Right lobe of liver (tissue), 4 donors: ENCODE measurements around the gene TRRAP.

Experiments used
- CTCF ChIP-seq, 4 donors: fragments of 200-600 bp in 3 of 4; fragments of 450-650 bp in 1 of 4; IDR thresholded peaks; one replicate each; pipeline versions ENCODE4 v1.5.1 to v1.8.0; 2016 to 2022; ENCODE audit warnings: antibody characterized with exemption in 4 of 4, mild to moderate bottlenecking in 2 of 4
- POLR2A ChIP-seq: fragments of 450-650 bp; IDR thresholded peaks from one replicate; pipeline ENCODE4 v1.6.1; 2017; ENCODE audit warnings: antibody characterized with exemption, mild to moderate bottlenecking
- donor health status: DM: no; HTN: no; CAD: no.
- donor health status: DM: no; HTN: no; CAD: no.
- donor health status: DM: no; HTN: yes; CAD: no.

- TF ChIP-seq POLR2A (no peak), CTCF (IDR thresholded peaks at IDR 0.05) (no peak)
Observed at GRCh38 chr7:98910427-98910826, 32.1 kb downstream of the TRRAP start.
